Epidermal melanocyte (primary cell): ENCODE data around the gene SH3BP4.
"Not testable (repeated sequence)": the region's sequence is repeated elsewhere in the genome, so short reads cannot be mapped to it uniquely, and the experiment has no call there.

Experiments
- DNase-seq: peaks from one replicate; pipeline ENCODE4 v3.0.0; 2011; ENCODE audit warnings: low spot score; ENCODE audit not compliant: insufficient read length

The SH3BP4 gene

DNA sequence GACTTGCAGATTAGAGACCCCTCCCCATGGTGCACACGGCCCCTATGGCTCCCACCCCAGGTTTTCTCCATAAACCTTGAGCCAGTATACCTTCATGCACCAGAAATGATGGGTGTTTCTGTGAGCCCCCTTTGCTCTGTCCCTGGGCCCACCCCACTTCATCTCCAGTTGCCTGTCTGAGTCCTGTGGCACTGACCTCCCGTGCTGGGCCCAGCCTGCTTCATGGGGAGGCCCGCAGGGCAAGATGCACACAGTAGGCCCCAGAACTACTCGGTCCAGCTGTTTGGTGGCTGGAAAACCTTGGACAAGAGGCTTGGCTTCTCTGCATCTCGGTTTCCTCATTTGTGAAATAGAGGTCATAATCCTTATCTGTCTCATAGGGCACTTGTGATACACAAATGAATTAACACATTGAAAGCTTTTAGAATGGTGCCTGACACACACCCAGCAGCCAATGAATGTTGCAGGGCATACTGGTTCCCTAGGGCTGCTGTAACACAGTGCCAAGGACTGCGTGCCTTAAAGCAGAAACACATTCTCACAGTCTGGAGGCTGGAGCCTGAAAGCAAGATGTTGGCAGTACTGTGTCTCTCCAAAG is 58.4 kb downstream of the SH3BP4 start:
- no peak for DNase-seq

GRCh38 chr2:235011607-235011928 is 59.8 kb downstream of the SH3BP4 start:
- DNase-seq, result no peak

DNA sequence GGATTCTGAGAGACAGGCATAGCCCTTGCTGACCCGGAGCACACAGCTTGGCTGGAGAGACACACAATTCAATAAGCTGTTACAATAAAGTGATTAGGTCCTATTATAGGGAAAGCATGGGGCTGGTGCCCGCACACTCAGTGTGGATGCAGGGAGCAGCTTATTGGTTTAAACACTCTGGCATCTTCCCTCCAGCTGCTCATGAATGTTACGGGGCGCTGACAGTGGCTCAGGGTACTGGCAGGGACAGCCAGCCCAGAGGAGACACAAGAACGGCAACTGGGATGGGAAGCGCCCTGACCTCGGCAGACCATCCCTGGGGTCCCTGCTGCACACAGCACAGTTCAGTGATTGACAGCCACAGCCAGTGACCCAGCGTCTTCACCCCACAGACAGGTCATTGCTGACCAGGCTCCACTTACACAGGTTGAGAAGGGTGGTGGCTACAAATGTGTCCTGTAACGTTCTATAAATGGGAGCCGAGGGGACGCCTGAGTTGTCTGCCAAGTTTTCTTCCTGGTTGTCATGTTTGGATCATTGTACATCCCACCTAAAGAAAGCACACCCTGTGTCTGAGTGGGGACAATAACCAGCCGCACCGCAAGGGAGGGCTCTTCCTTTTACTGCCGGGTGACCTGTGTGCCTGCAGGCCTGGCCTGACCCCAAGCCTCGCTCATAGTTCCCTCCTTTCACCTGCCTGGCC is 60.3 kb downstream of the SH3BP4 start:
- DNase-seq, result no peak

DNA sequence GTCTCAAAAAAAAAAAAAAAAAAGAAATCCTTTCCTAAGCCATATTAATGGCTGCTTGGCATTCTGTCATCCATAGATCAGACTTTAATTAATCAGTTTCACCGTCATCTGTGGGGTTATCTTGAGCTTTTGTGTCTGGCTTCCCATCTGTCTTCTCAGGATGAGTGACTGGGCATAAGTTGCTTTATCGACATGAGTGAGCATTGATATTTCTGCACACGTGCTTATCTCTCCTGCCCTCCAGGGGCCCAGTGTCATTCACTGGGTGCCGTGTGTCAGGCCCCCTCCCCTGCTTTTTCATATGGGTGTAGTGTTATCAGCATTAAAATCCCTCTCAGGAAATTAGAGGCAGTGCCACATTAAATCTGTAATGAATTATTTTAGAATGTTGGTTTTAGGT is 65.6 kb downstream of the SH3BP4 start:
- no peak for DNase-seq

DNA sequence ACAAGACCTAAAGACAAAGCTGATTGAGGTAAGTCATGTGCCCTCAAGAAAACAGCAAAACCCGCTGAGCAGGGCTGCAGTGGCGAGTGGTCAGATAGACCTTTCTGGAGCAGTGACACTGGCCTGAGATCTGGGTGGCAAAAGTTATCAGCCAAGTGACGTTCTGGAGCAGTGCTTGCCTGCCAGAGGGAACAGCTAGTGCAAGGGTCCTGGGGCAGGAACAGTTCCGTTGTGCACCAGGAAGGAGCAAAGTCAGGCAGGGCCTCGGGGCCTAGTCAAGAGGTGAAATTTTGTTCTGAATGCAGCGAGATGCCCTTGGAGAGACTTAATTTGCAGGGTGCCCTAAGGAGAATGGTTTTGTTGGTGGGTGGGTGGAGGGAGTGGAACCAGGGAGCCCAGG is 67.0 kb downstream of the SH3BP4 start:
- no peak for DNase-seq

DNA sequence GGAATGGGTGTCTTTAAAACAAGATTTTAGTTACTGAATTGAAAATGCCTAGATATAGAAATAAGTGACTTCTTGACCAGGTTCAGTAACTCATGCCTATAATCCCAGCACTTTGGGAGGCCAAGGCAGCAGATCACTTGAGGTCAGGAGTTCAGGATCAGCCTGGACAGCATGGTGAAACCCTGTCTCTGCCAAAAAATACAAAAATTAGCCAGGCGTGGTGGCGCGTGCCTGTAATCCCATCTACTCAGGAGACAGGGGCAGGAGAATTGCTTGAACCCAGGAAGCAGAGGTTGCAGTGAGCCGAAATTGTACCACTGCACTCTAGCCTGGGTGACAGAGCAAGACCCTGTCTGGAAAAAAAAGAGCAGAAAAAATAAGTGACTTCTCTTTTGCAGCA is 68.3 kb downstream of the SH3BP4 start:
- DNase-seq, result not testable (repeated sequence)

DNA sequence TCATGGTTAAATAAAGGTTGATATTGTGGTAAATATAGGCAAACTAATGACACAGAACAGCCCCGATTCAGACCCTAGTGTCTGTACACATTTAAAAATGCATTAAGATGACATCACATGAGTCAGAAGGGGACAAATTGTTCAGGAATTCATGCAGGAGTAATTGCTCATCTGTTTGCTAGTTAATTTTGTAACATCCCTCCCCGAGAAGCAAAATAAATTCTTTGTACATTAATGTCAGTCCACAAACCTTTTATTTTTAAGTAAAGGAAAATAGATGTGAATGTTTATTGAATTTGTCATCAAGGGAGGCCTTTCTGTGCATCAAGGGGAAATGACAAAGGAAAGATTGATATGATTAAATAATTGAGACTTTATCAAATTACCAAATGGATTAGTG is 69.9 kb downstream of the SH3BP4 start:
- peak; percentile 36 for DNase-seq

GRCh38 chr2:235024191-235024860 is 72.5 kb downstream of the SH3BP4 start:
- no peak for DNase-seq

GRCh38 chr2:235024931-235025773 is 73.3 kb downstream of the SH3BP4 start:
- no peak for DNase-seq

GRCh38 chr2:235025800-235026536 is 74.2 kb downstream of the SH3BP4 start:
- DNase-seq, result no peak

DNA sequence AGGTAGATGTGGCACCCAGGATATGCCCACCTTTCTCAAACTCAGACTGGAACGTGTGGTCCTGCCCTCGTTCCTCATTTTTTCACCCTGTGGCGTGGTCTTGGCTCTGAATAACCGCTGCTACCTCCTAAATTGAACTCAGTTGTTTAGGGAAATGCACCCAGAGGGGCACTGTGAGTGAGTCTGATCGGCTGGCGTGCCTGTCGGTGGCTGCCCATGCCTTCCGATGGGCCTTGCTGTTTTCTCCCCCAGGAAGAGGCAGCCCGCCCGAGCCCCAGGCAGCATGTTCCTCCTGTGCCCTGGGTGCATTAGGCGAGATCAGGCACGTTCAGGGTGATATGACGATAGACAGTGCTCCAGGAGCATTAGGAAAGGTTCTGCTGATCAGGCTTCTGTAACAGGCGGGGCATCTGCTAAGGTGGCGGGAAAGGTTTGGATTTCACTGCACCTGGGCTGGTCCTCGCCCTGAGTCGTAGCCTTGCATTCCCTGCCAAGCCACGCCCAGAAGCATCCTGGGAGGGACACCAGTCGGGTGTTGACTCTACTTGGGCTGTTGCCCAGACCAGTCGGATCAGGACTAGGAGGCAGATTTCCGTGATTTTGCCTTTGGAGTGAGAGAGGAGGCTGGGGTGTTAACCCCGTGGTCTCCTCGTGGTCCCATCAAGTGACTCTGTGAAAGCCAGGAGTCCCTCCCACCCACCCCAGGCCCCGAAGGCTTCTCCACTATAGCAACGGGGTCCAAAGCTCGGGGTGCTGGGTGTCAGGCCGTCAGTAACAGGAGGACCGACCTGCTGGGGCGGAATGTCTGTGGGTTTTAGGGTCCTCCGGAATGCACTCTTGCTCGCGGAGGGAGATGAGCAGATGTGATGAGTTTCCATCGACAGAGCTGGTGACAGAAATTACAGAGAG is 75.1 kb downstream of the SH3BP4 start:
- DNase-seq, result no peak

- no peak for DNase-seq
Observed at GRCh38 chr2:235027558-235028214, 75.9 kb downstream of the SH3BP4 start.

DNA sequence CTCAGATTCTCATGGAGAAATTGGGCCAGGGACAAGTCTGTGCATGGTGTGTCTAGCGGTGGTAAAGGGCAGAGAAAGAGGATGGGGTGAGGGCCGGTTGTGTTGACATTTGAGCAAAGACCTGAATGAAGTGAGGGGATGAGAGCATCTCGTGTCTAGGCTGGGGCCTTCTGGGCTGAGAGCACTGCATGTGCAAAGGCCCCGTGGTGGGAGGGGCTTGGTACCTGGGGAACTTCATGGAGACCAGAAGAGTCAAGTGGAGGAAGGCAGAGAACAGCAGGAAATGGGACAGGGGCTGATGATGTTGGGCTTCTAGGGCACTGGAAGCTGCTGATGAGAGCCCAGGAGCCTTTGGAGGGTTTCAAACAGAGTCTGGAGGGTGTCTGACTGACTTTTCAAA is 76.8 kb downstream of the SH3BP4 start:
- DNase-seq, result no peak

GRCh38 chr2:235029054-235029453 is 77.2 kb downstream of the SH3BP4 start:
- no peak for DNase-seq

DNA sequence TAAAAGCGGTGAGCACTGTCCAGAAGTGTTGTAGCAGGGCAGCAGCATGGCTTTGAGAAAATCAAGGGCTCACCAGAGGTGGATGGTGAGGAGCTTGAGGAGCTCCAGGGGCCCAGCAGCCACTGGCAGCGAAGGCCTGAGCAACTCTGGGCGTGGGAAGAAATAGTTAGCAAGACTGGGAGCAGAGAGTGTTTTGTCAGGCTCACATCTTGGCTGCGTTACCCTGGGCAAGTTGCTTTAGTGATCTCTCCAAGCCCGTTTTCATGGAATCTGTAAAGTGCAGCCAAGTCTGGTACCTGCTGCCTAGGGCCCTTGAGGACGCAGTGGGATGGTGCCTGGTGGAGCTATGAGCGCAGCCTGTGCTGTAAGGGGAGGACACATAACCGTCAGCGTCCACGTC is 78.3 kb downstream of the SH3BP4 start:
- DNase-seq, result no peak

GRCh38 chr2:235030936-235031335 is 79.1 kb downstream of the SH3BP4 start:
- DNase-seq, result no peak

DNA sequence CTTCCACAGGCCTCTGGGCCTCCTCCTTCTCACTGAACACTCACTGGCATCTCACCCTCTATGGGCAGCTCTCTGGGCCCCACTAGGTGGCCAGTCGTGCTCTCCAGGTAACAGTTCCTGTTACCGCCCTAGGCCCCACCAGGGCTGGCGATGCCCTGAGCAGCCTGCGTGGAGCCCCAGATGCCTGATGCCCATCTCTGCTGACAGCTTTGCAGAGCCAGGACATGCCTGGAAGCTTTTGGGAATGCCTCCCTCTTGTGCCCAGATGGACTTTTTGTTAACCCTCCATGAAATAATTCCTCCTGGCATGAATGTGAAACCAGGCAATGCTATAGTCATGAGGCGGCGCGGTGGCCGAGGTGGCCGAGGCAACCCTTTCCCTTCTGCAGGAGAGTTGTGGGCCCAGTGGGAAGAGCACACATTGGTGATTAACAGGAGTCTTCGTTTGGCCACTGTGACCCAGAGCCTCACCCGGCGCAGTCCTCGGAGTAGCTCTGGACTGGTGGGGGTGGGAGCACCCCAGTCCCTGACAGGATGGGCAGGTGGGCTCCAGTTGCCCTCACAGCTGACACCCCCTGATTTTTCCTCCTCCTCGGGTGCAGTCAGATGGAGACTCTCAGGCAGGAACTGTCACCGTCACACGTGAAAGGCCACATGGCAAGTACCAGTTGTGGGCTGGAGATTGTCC is 80.0 kb downstream of the SH3BP4 start:
- no peak for DNase-seq

GRCh38 chr2:235032466-235032865 is 80.6 kb downstream of the SH3BP4 start:
- DNase-seq, result no peak

DNA sequence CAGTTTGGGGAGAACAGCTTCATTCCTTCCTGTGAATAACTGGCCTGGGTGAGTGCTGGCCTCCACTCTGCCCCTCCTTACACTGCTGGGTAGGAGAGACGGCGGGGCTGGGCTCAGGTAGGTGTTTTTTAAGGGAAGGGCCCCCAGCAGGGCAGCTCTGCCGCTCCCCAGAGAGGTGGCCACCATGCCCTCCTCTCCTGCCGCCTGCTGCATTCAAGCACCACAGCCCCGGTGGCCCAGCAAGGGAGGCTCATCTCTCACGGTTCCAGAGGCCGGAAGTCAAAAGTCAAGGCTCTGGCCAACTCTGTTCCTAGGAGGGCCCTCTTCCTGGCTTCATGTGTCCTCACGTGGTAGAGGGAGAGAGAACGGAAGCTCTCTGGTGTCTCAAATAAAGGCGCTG is 81.1 kb downstream of the SH3BP4 start:
- DNase-seq, result no peak
